K562 (cell line): ENCODE data around the gene ZFP64. TPM values are rescaled to one million over a fixed set of nuclear protein-coding genes. Genes with fewer than 3 reads are reported as not detected.

Experiments used
- ATAC-seq: fragments of 200-7000 bp; cut with Tn5 transposase; 3 replicates; pipeline ENCODE4 v1.9.1; 2020; ENCODE audit warnings: moderate library complexity
- BruUV-seq: library from RNA; stranded (reverse); fragments of 400-500 nt; replicated peaks from 2 replicates; lab custom pipeline; 2021; lab: Mats Ljungman, UMichigan
- CTCF ChIA-PET: fragments of 300-600 bp; formaldehyde crosslinking; extraction: SDS; loops from one replicate; lab custom pipeline; 2021; ENCODE audit warnings: low intra/inter-chr PET ratio; lab: Yijun Ruan, JAX
- POLR2A ChIA-PET: fragments of 300-600, 350-650 bp; sonication (Branson Sonifier 250); formaldehyde crosslinking; extraction: SDS; loops from one replicate; lab custom pipeline; 2021; ENCODE audit warnings: antibody characterized with exemption, inconsistent platforms; lab: Yijun Ruan, JAX
- DNase-seq, 4 experiments: peaks; one replicate each; pipeline versions ENCODE4 v3.0.0 to v3.0.0-alpha.2; 2011 to 2018; ENCODE audit warnings: low spot score in 3 of 4, mixed read lengths in 3 of 4; ENCODE audit errors: extremely low read depth in 1 of 4
- FAIRE-seq: peaks from 2 replicates; lab custom pipeline; 2011; peaks lifted over from hg19 to GRCh38; lab: Jason Lieb, UNC
- H2AFZ ChIP-seq: 2 replicates; pipeline ENCODE4 v1.6.0; 2011; ENCODE audit warnings: low read depth, low read length, control low read depth, inconsistent platforms
- H3K27ac ChIP-seq: fragments of 200-600 bp; 3 replicates; pipeline ENCODE4 v1.8.0; 2011; ENCODE audit warnings: low read depth, mild to moderate bottlenecking, control low read depth, inconsistent platforms, low read length, moderate library complexity, mixed read lengths; ENCODE audit errors: extremely low read depth
- H3K27me3 ChIP-seq, 2 experiments: fragments of 300-600 bp in 1 of 2; 2 replicates in 1 of 2; 3 replicates in 1 of 2; pipeline versions ENCODE4 v1.6.0 to v1.8.0; 2011; ENCODE audit warnings: inconsistent platforms in 2 of 2, low read length in 2 of 2, mild to moderate bottlenecking in 1 of 2, mixed read lengths in 1 of 2, moderate library complexity in 1 of 2; ENCODE audit not compliant: control insufficient read depth in 2 of 2, insufficient read depth in 2 of 2
- H3K36me3 ChIP-seq: fragments of 300-600 bp; 3 replicates; pipeline ENCODE4 v1.8.0; 2011; ENCODE audit warnings: mild to moderate bottlenecking, low read length, inconsistent platforms; ENCODE audit not compliant: control insufficient read depth, insufficient read depth
- H3K4me1 ChIP-seq, 2 experiments: fragments of 200-600 bp in 1 of 2; replicated peaks in 1 of 2; 2 replicates in 1 of 2; 3 replicates in 1 of 2; pipeline versions ENCODE4 v1.5.1 to v1.8.0; 2011; ENCODE audit warnings: inconsistent platforms in 2 of 2, low read length in 2 of 2, mild to moderate bottlenecking in 1 of 2, mixed read lengths in 1 of 2, moderate library complexity in 1 of 2; ENCODE audit not compliant: control insufficient read depth in 2 of 2, insufficient read depth in 2 of 2
- H3K4me2 ChIP-seq: 2 replicates; pipeline ENCODE4 v1.6.1; 2011; ENCODE audit warnings: low read length, control low read depth, inconsistent platforms, mixed read lengths; ENCODE audit not compliant: insufficient read depth
- H3K4me3 ChIP-seq: fragments of 200-600 bp; sonication (generic), shearing (Covaris generic); 2 replicates; pipeline ENCODE4 v1.5.1; 2016; ENCODE audit warnings: control low read depth, inconsistent platforms
- H3K79me2 ChIP-seq: fragments of 200-600 bp; 3 replicates; pipeline ENCODE4 v1.8.0; 2011; ENCODE audit warnings: low read length, inconsistent platforms; ENCODE audit not compliant: control insufficient read depth, insufficient read depth
- H3K9ac ChIP-seq, 2 experiments: 2 replicates each; pipeline versions ENCODE4 v1.6.0 to v1.6.1; 2011; ENCODE audit warnings: low read depth in 2 of 2, low read length in 2 of 2, control low read depth in 1 of 2, inconsistent platforms in 1 of 2, mild to moderate bottlenecking in 1 of 2, mixed read lengths in 1 of 2; ENCODE audit not compliant: insufficient read depth in 1 of 2
- H3K9me1 ChIP-seq: one replicate; pipeline ENCODE4 v1.6.0; 2011; ENCODE audit warnings: inconsistent platforms, mild to moderate bottlenecking, low read length, moderate library complexity; ENCODE audit not compliant: control insufficient read depth, insufficient read depth
- H3K9me3 ChIP-seq: replicated peaks from 2 replicates; pipeline ENCODE4 v1.5.1; 2011; ENCODE audit warnings: low read depth, low read length, inconsistent platforms; ENCODE audit not compliant: control insufficient read depth, insufficient read depth
- H4K20me1 ChIP-seq: replicated peaks from 2 replicates; pipeline ENCODE4 v1.6.1; 2011; ENCODE audit warnings: low read length, inconsistent platforms, mixed read lengths; ENCODE audit not compliant: control insufficient read depth, insufficient read depth
- BMI1 ChIP-seq: fragments of 150-350 bp; IDR thresholded peaks from 2 replicates; pipeline ENCODE4 v1.6.1; 2014; ENCODE audit warnings: low read length
- CBFB ChIP-seq: sonication (generic); formaldehyde crosslinking; IDR thresholded peaks from 2 replicates; pipeline ENCODE4 v1.4.0; 2020; ENCODE audit warnings: mild to moderate bottlenecking, missing genetic modification reagents
- EHMT2 ChIP-seq: fragments of 450-650 bp; IDR thresholded peaks from 2 replicates; pipeline ENCODE4 v1.6.1; 2018; ENCODE audit warnings: antibody characterized with exemption
- ELF1 ChIP-seq: fragments of 200-800 bp; sonication (Bioruptor generic); IDR thresholded peaks from 2 replicates; pipeline ENCODE4 v1.6.1; 2016; ENCODE audit warnings: missing genetic modification characterization, missing compliant biosample characterization
- HEY1 ChIP-seq: fragments of 250-450 bp; sonication (Bioruptor Pico); IDR thresholded peaks from 2 replicates; pipeline ENCODE4 v1.5.0; 2020; ENCODE audit warnings: mild to moderate bottlenecking, moderate library complexity, borderline replicate concordance
- MAFF ChIP-seq: IDR thresholded peaks from 2 replicates; pipeline ENCODE4 v1.6.1; 2012; ENCODE audit warnings: low read length, improper control_type of control experiment
- MAFG ChIP-seq: fragments of 450-650 bp; conservative IDR thresholded peaks from 2 replicates; pipeline ENCODE4 v1.6.1; 2016; ENCODE audit warnings: missing genetic modification characterization, missing compliant biosample characterization
- NCOA1 ChIP-seq: fragments of 450-650 bp; IDR thresholded peaks from 2 replicates; pipeline ENCODE4 v1.6.1; 2016; ENCODE audit warnings: low read depth
- NFIC ChIP-seq: fragments of 450-650 bp; IDR thresholded peaks from 2 replicates; pipeline ENCODE4 v1.6.1; 2017; ENCODE audit warnings: mild to moderate bottlenecking, inconsistent platforms
- RUNX1 ChIP-seq: sonication (generic); IDR thresholded peaks from 2 replicates; pipeline ENCODE4 v1.6.1; 2016; ENCODE audit warnings: antibody characterized with exemption, low read depth
- SETDB1 ChIP-seq: IDR thresholded peaks from one replicate; pipeline ENCODE4 v1.6.1; 2012; ENCODE audit warnings: low read length, control low read depth, inconsistent platforms
- ZNF41 ChIP-seq: fragments of 250-450 bp; sonication (Bioruptor Pico); conservative IDR thresholded peaks from 2 replicates; pipeline ENCODE4 v1.4.0; 2020; ENCODE audit warnings: mild to moderate bottlenecking
- ZNF696 ChIP-seq: fragments of 250-450 bp; sonication (Bioruptor Pico); conservative IDR thresholded peaks from 2 replicates; pipeline ENCODE4 v1.4.0; 2020; ENCODE audit warnings: mild to moderate bottlenecking, moderate library complexity
- WGBS: fragments of 100-300 bp; shearing (Covaris generic); methylation state at CpG from one replicate; pipeline ENCODE4 v1.1.6; 2016; ENCODE audit warnings: low coverage, mixed read lengths; ENCODE audit not compliant: insufficient coverage; ENCODE audit errors: missing lambda C conversion rate; 5-methylcytosine and 5-hydroxymethylcytosine counted together
- in situ Hi-C: fragments of 300-500 bp; cut with MboI; formaldehyde crosslinking; loops from 4 replicates; pipeline ENCODE4 v1.15.0; 2018; ENCODE audit warnings: inconsistent platforms, mixed read lengths
- intact Hi-C: fragments of 100-400 bp; cut with micrococcal nuclease; formaldehyde crosslinking; loops from 2 replicates; pipeline ENCODE4 v1.14.2; 2022
- polyA plus RNA-seq, 8 experiments: library from polyadenylated mRNA; depleted of rRNA in 4 of 8; stranded (reverse) in 5 of 8; unstranded in 3 of 8; fragments of >200 nt; fragmentation: Nextera tagmentation in 2 of 8; fragmentation: Illumina TruSeq in 1 of 8; extraction: Ambion mirVana in 2 of 8; extraction: Trizol in 1 of 8; gene quantifications; 2 replicates each; pipeline versions ENCODE4 v1.2.1 to v1.2.3, GENCODE V29; 2011 to 2014; ENCODE audit warnings: inconsistent platforms in 1 of 8, missing spikeins in 1 of 8
- total RNA-seq, 7 experiments: library from RNA; depleted of rRNA in 6 of 7; stranded (reverse); fragments of >200 nt in 6 of 7; fragmentation: Illumina TruSeq in 2 of 7; extraction: Trizol in 2 of 7; gene quantifications; 2 replicates each; pipeline versions ENCODE4 v1.2.1 to v1.2.3, GENCODE V29; 2011 to 2021; ENCODE audit warnings: low replicate concordance in 1 of 7
- TF ChIP-seq, protein P1 (sequence below): fragments of 250-450 bp; sonication (Bioruptor Pico); IDR thresholded peaks from 2 replicates; pipeline ENCODE4 v1.8.0; 2022; ENCODE audit warnings: moderate library complexity, mild to moderate bottlenecking, inconsistent platforms
- TF ChIP-seq, protein P2 (sequence below): fragments of 450-650 bp; IDR thresholded peaks from 2 replicates; pipeline ENCODE4 v1.6.1; 2017; ENCODE audit warnings: antibody characterized with exemption, mild to moderate bottlenecking
- TF ChIP-seq, protein P3 (sequence below): fragments of 250-450 bp; sonication (Bioruptor Pico); IDR thresholded peaks from 2 replicates; pipeline ENCODE4 v1.5.0; 2021

ZFP64 gene
- total and polyA plus RNA-seq, 9 of the 15 experiments (the other 6 are each of a cell fraction or from before 2014, with no cell fraction given) = 1.4 to 13.4 (median 7.0) TPM

DNA sequence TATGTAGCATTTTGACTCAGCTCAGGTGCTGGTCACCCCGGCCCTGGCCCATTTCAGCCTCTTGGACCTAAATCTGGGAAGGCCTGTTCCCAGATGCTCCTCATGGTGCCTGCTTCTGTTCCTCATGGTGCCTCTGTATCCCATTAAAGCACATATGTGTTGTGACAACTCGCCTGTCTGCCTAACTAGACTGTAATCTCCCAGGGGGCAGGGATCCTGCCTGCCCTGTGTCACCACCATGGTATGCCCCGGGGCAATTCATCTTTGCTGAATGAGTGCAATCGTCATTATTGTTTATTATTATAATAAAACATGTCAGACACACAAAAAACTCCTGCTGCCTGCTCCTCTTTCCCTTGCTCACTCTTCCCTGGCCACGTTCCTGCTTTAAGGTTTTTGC is 62.0 kb downstream of the ZFP64 start:
- peaks cover 0 to 6% of the 10 kb centered on the region in 2 experiments; a peak in 2 of 5 replicates for H3K27me3 ChIP-seq
- ChIA-PET POLR2A (no interaction called here), CTCF (interaction anchor here (0.6 kb wide), 1 partner anchor 490 kb away, joined by 3 read pairs; no protein-coding TSS in a partner anchor)
- H4K20me1 ChIP-seq = no peaks in the 10 kb centered on the region
- no peak overlapping the region for H3K4me3 ChIP-seq
- intact Hi-C loops (loop anchor here (10.0 kb wide), 1 partner anchor 85 kb away; no protein-coding TSS in a partner anchor), in situ Hi-C loops (no loop called here)
- no peaks in the 10 kb centered on the region for H3K36me3 ChIP-seq
- no peak overlapping the region for H2AFZ ChIP-seq
- TF ChIP-seq CBFB (CRISPR knock-in tag) (no peak), ELF1 (tag) (no peak), NFIC (no peak), ZNF696 (CRISPR knock-in tag) (no peak), MAFF (no peak), MAFG (tag) (no peak), EHMT2 (no peak), RUNX1 (no peak), ZNF41 (CRISPR knock-in tag) (no peak), NCOA1 (no peak), HEY1 (CRISPR knock-in tag) (no peak), BMI1 (no peak), SETDB1 (no peak)
- TF ChIP-seq, protein P1, sequence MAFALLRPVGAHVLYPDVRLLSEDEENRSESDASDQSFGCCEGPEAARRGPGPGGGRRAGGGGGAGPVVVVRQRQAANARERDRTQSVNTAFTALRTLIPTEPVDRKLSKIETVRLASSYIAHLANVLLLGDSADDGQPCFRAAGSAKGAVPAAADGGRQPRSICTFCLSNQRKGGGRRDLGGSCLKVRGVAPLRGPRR (CRISPR knock-in tag) = no peak
- TF ChIP-seq, protein P2, sequence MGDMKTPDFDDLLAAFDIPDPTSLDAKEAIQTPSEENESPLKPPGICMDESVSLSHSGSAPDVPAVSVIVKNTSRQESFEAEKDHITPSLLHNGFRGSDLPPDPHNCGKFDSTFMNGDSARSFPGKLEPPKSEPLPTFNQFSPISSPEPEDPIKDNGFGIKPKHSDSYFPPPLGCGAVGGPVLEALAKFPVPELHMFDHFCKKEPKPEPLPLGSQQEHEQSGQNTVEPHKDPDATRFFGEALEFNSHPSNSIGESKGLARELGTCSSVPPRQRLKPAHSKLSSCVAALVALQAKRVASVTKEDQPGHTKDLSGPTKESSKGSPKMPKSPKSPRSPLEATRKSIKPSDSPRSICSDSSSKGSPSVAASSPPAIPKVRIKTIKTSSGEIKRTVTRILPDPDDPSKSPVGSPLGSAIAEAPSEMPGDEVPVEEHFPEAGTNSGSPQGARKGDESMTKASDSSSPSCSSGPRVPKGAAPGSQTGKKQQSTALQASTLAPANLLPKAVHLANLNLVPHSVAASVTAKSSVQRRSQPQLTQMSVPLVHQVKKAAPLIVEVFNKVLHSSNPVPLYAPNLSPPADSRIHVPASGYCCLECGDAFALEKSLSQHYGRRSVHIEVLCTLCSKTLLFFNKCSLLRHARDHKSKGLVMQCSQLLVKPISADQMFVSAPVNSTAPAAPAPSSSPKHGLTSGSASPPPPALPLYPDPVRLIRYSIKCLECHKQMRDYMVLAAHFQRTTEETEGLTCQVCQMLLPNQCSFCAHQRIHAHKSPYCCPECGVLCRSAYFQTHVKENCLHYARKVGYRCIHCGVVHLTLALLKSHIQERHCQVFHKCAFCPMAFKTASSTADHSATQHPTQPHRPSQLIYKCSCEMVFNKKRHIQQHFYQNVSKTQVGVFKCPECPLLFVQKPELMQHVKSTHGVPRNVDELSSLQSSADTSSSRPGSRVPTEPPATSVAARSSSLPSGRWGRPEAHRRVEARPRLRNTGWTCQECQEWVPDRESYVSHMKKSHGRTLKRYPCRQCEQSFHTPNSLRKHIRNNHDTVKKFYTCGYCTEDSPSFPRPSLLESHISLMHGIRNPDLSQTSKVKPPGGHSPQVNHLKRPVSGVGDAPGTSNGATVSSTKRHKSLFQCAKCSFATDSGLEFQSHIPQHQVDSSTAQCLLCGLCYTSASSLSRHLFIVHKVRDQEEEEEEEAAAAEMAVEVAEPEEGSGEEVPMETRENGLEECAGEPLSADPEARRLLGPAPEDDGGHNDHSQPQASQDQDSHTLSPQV = no peak
- TF ChIP-seq, protein P3, sequence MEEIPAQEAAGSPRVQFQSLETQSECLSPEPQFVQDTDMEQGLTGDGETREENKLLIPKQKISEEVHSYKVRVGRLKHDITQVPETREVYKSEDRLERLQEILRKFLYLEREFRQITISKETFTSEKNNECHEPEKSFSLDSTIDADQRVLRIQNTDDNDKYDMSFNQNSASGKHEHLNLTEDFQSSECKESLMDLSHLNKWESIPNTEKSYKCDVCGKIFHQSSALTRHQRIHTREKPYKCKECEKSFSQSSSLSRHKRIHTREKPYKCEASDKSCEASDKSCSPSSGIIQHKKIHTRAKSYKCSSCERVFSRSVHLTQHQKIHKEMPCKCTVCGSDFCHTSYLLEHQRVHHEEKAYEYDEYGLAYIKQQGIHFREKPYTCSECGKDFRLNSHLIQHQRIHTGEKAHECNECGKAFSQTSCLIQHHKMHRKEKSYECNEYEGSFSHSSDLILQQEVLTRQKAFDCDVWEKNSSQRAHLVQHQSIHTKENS = no peak
- BruUV-seq = no TSS peak
- H3K79me2 ChIP-seq = no peaks in the 10 kb centered on the region
- no peak for ATAC-seq
- H3K27ac ChIP-seq = no peak overlapping the region
- H3K9me1 ChIP-seq = no peaks in the 10 kb centered on the region
- H3K9me3 ChIP-seq = no peaks in the 10 kb centered on the region
- H3K4me1 ChIP-seq = no peaks in the 10 kb centered on the region
- H3K9ac ChIP-seq = no peak overlapping the region
- WGBS = 12% methylated on average over 5 of the region's 5 CpGs
- FAIRE-seq = no peak
- no peak overlapping the region for H3K4me2 ChIP-seq
- DNase-seq = no peak
